Choroid plexus epithelial cell (primary cell): ENCODE data around the gene CIB4.

Experiments
- DNase-seq: peaks from one replicate; pipeline ENCODE4 v3.0.0-alpha.2; 2010; ENCODE audit warnings: low read depth
- H3K4me3 ChIP-seq: 2 replicates; pipeline ENCODE4 v1.5.1; 2011; ENCODE audit warnings: low read depth, mild to moderate bottlenecking, control low read depth, low read length, moderate library complexity
- CTCF ChIP-seq: conservative IDR thresholded peaks from 2 replicates; pipeline ENCODE4 v1.5.1; 2011; ENCODE audit warnings: low read depth, mild to moderate bottlenecking, control low read depth, inconsistent platforms, low read length, moderate library complexity

Gene CIB4

GRCh38 chr2:26537826-26538475, 103.2 kb downstream of the CIB4 start:
- no peak for DNase-seq
- no peak overlapping the region for H3K4me3 ChIP-seq

GRCh38 chr2:26537069-26537825, 103.9 kb downstream of the CIB4 start:
- no peak for DNase-seq
- H3K4me3 ChIP-seq: no peak overlapping the region
- no peak for TF ChIP-seq CTCF

More at GRCh38 chr2:26537826-26538475, 103.2 kb downstream of the CIB4 start:
- no peak for TF ChIP-seq CTCF

GRCh38 chr2:26536371-26537068, 104.6 kb downstream of the CIB4 start:
- TF ChIP-seq CTCF: no peak
- no peak overlapping the region for H3K4me3 ChIP-seq
- no peak for DNase-seq

- DNase-seq: no peak
- TF ChIP-seq CTCF: no peak
- H3K4me3 ChIP-seq: no peak overlapping the region
These were observed 105.4 kb downstream of the CIB4 start for GRCh38 chr2:26535663-26536275.

GRCh38 chr2:26534865-26535662, 106.1 kb downstream of the CIB4 start:
- H3K4me3 ChIP-seq: no peak overlapping the region
- no peak for TF ChIP-seq CTCF
- no peak for DNase-seq

GRCh38 chr2:26534098-26534864, 106.9 kb downstream of the CIB4 start:
- no peak for DNase-seq
- no peak overlapping the region for H3K4me3 ChIP-seq
- no peak for TF ChIP-seq CTCF
